HG02938 (cell line): ENCODE data around the gene KIAA1217.
A peak's percentile ranks its signal among the peaks of the same experiment; 100 is the strongest.
"Not testable (repeated sequence)": the region's sequence is repeated elsewhere in the genome, so short reads cannot be mapped to it uniquely, and the experiment has no call there.

Source experiments
- ATAC-seq: cut with Tn5 transposase; IDR thresholded peaks from one replicate; pipeline ENCODE4 v1.9.1; 2021; ENCODE audit warnings: mild to moderate bottlenecking, moderate library complexity; ENCODE audit not compliant: unreplicated experiment

The KIAA1217 gene

DNA sequence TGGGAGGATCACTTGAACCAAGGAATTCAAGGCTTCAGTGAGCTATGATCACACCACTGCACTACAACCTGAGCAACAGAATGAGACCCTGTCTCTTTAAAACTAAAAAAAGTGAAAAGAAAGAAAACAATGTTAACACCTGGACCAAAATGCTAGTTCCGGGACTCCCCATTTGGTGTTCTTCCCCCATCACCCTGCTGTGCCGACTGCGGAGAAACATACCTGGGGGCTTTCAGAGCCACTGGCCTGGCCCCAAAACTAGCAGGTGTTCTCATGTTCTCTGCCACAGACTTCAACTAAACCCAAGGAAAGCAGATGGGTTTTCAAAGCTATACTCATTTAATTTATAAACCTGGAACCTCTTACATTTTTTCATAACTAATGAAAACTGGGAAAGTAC, 250.9 kb downstream of the KIAA1217 start:
- ATAC-seq = no peak

DNA sequence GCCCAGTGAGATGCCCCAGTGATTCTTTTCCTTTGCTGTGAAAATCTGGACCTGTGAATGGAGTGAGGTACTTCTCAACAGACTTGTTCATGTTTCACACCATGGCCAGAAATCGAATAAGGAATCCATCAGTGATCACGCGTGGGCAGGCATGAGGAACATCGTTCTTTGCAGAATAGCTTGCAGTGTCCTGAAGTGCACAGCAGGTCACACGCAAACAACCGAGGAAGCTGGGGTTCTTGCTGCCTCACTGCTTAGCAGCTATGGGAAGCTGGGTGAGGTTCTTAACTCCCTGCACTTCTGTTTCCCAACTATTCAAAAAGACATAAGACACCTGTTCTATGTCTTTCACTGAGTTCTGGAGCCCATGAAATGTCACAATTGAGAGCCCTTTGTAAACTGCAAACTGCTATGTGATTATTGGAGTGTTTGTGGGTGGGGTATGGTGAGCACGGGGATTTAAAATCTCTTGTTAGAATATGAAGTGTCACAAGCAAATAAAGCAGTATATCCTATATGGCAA, 253.4 kb downstream of the KIAA1217 start:
- no peak for ATAC-seq

DNA sequence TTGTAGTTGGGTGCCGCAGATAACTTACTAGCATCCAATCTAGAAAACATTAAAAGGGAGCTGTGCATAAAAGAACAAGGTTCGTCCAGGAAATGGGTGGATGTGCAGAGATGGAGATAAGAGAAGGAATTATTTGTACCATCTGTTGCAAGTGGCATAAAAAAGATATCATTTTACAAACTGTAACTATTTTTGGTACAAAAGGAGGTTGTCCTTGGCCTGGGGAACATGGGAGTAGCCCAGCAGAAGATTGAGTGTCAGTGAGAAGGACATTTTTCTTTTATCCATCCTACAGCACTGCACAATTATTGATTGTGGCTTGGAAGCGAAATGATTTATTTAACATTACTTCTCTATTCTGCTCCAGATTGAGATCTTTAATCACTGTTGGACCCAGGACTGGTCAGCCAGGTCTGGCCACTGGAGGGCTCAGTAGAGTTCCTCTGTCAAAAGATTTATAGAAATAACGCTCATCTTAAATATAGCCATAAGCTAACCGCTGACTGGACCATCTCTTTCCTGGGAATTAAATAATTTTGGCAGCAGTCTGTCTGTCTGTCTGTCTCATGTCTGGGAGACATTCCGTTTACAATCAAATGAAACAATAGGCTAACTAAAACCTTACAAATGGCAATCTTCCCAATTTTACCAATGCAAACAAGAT, 254.1 kb downstream of the KIAA1217 start:
- ATAC-seq = no peak

DNA sequence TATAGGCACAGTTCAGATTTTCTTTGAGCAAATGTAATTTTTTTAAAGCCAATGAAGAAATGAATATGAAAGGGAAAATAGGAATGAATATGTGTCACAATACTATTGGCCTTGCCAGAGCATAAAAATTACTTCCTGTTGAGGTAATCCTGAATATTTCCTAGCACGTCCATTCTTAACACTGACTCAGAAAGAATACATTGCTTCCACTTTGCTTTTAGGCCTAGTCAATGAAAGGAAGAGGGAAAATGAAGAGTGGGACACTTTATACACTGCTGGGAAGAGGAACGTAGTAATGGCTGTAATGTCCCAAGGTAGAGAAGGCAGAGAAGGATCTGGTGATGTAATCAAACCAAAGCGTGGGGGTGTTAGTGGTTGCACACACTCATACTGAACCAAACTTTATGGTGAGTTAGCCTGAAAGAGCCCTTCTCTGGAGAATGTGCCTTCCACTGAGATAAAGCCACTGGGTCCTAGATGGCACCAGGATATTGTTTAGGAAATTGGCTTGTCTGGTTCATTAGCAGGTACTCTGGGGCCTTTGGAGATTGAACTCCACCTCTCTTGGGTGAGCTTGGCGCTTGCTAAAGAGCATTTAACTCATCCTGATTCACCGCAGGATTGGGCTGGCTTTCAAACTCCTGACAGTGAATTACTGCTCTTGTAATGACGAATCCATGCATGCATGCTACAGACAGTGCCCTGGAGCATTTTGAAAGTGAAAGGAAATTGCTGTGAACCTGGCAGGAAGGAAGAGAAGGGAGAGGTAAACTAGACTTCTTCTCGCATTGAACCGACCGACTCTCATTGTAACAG, 254.9 kb downstream of the KIAA1217 start:
- peak; percentile 76 for ATAC-seq

DNA sequence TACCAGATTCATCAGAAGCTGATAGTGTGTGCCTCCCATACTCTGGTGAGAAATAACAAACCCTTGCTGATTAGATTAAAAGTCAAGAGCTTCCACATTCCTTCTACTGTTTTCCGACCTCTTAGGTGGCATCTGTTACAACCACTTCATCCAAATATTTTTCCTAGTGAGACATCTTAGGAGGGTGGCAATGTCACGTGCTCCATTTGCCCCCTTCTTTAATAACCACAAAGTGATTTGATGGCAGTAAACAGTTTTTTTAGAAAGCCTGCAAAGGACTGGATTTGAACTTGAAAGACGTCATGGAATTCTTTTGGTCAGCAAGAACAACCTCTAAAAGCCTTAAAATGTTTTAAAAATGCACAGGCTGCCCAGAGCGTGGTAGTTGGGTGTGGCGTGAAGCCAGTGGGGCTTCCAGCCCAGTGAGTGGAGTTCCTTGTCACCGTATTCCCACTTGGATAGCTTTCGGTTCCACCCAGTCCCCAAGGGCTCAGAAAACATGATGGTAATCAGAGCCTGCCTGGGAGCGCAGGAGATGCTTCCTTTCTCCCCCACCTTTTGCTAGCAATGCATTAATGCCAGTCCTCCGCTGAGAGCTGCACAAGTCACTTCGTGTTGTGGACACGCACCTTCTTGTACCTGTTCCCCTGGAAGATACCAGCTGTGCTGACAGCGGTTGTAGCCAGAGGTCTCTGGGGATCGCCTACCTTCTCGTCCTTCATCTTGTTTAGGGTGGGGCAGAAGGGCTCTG, 256.4 kb downstream of the KIAA1217 start:
- no peak for ATAC-seq

DNA sequence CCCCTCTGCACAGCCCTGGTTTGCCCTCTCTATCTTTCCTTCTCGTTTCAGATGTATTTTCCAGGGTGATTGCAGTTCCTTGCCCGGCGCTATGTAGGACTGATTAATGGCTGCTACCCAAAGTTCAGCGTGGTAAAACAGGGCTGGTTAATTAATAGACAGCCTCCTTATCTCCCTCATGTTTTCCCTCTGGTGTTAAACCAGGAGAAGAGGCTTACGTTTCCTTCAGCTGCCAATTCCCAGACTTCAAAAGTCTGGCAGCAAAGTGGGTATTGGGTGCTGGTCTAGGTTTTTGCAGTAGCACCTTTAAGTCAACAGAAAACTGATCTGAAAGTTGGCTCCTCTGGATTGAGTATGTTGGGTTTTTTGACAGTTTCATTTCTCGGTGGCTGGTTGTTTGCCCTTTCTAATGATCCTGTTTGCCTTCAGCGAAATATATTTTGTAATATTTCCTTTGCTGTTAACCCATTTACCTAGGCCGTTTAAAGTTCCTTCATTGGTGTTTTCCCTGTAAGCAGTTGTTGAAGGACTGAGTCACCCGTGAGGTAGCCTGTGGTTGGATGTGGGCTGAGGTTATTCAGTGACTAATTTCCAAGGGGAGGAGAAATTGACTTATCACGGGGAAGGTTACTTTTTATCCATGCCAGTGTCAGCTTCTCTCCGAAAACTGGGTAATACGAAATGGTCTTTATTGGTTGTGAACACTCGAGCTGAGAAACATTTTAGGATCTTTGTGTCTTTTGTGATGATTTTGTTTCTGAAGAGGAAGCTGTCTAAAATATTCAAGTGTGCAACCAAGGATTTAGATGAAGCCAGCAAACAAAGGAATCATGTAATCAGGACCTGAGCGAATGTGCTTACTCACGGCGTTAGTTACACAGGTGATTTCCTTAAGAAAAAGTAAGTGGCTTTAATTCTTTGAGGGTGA, 257.2 kb downstream of the KIAA1217 start:
- peak; percentile 49 for ATAC-seq

DNA sequence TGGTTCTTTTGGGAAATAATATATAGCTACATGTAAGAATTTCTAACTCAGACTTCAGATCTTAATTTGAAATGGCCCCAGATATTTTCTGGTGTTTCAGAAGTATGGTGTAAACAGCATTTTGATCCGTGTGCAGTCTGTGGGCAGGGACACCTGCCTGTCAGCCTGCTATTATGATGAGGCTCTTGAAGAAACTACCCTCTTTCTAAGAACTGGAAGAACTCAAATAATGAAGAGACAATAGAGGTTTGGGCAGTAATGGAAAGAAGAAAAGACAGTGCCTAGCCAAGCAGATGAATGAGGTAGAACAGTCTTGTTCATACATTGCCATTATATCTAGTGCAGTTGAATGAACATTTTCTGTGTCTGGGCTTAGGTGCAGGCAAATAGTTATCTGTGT, 258.2 kb downstream of the KIAA1217 start:
- no peak for ATAC-seq

DNA sequence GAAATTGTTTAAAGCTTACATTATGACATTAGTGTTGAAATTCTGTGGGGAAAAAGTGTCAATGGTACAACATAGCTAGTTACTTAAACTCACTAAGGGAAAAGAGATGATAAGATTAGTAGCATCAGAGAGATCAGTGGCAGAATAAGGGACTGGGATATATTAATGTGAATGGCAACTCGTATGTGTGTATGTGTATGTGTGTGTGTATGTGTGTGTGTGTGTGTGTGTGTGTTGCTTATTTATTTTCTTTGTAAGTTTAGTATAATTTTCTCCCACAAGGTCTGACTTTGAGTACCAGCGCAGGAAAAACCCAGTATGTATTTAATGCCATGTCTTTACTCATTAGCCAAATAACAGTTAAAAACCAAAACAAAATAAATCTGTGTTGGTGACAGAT, 258.7 kb downstream of the KIAA1217 start:
- ATAC-seq = no peak

DNA sequence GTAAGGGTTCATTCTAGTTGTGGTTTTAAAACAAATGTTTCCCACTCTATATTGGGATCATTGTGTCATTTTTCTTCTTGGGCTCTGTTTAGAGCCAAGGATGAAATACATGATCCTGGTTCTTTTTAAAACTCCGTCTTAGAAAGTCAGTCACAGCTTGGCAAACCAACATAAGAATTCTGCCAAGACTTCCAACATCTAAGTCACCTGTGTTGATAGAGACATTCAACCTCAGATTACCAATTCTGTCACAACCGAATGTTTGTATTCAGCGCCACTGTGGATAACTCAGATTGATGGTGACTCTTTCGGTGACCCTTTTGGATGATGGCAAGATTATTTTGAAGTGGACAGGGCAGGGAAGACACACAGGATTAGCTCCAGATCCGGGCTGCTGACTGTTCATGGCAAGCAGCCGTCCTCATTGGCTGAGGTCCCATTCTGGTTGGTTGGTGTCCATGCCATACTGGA, 259.4 kb downstream of the KIAA1217 start:
- no peak for ATAC-seq

DNA sequence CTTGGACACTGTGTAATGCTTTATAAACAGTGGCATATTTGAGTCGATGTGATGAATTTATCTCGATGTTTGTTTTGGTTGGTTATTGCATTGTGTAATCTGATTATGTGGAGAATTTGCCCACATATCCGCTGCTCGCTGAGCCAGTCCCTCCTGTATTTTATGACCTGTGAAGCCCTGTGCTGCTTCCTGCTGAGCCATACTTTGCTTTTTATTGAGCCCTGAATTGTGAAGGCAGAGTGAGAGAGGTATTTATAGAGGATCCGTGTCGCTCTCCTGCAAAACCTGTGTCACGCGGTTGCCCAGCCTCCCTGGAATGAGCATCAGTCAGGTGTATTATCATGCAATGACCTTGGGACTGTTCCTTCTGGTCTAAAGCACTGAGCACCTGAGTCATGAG, 261.1 kb downstream of the KIAA1217 start:
- no peak for ATAC-seq

DNA sequence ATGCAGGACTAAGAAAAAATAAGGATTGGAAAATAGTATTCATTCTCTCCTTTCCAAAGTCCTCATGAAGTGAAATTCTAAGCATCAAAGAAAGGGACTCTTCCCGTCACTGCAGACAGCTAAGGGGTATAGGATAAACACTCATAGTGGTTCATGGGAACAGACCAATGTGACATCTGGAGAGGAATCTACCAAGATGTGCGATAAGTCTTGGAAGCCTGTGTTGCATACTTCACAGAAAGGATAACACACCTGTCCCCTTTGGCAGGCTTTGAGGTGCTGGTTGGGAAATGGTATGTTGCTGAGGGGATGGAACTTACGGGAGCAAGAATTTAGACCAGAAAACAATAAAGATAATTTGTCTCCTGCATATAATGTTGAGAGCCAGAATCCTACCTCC, 266.7 kb downstream of the KIAA1217 start:
- ATAC-seq = no peak

DNA sequence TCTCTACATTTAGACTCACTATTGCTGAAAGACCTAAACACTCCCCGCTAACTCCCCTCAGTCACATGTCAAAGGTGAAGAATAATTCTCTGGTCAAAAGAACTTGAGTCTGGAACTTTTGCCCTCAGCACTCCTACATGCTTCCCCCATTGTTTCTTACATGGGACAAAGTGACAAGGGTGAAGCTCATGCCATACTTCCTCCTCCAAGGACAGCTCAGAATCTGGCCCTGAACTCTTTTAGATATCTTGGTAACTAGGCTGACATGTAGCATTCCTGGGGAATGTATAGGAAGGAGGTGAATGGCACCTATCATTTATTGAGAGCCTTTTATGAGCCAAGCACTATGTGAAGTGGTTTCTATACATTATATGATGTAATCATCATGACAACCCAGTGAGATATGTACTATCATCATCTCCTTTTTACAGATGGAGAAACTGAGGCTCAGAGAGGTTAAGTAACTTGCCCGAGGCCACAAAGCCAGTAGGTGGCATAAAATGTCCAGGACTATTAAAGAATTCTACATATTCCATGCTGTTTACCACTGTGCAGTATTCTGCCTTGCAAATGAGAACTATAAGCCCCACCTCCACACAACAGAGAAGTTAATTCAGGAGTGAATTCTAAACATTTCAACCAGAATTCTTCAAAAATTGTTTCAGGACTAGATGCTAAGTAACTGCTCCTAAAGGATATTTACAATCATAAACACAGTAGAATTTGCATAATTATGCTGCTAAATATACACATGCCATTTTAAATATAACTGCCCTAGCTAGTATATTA, 268.2 kb downstream of the KIAA1217 start:
- ATAC-seq = no peak

DNA sequence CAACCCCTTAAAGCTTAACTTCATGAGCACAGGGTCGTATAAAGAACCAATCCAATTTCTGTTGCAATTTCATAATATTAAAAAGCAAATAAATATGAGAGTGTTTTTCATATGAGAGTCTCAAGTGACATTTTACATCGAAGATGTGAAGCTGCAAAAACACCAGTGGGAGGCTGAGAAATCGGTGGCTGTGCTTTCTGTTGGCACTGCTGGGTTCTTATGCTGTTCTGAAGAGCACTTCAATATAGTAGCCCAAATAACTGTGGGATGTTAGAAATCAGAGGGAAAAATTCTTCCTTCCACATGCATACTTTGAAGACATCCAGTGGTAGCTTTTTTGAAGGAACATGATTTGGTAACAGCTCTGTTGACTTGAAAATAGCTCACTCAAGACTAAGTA, 269.0 kb downstream of the KIAA1217 start:
- ATAC-seq = no peak

DNA sequence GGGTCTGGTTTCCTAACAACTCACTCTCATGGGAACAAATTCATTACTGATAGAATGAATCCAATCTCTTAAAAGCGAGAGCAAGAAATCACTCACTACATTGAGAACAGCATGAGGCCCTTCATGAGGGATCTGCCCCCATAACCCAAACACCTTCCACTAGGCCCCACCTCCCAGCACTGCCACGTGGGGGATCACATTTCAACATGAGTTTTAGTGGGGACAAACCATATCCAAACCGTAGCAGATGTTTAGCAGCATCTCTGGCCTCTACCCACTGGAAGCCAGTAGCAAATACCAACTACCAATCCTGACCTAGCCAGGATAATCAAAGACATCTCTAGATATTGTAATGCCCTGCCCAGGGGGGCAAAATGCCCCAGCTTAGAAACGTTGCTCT, 270.9 kb downstream of the KIAA1217 start:
- no peak for ATAC-seq

DNA sequence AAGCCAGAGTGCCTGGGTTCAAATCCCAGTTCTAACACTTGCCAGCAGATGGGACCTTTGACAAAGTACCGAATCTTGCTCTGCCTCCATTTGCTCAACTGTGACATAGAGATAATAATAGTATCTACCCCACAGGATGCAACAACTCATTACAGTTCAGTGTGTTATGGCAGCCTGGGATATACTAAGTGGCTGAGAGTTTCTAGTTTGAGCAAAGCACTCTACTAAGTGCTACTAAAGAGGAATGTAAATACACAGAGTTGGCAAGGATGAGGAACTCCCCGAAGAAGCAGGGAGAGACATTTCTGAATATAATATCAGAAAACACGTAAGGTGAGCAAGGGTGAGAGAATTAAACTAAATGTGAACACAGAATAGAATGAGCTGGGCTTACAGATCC, 271.5 kb downstream of the KIAA1217 start:
- ATAC-seq = no peak

DNA sequence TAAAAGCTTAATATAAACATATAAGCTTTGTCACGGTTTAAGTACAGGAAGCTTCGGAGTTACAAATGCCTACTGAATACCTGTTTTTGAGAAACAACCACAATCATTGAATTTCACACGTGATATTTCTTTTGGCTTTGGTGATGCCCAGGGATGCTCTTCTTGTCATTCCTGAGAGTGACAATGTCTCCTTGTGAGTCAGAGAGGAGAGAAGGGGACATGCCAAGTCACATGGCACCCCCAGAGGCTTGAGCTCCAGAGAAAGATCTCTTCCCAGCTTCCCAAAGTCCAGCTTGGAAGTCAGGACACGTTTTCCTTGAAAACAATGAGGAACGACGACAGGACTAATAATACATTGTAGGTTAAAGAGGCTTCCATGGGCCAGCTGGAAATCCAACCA, 272.3 kb downstream of the KIAA1217 start:
- no peak for ATAC-seq

DNA sequence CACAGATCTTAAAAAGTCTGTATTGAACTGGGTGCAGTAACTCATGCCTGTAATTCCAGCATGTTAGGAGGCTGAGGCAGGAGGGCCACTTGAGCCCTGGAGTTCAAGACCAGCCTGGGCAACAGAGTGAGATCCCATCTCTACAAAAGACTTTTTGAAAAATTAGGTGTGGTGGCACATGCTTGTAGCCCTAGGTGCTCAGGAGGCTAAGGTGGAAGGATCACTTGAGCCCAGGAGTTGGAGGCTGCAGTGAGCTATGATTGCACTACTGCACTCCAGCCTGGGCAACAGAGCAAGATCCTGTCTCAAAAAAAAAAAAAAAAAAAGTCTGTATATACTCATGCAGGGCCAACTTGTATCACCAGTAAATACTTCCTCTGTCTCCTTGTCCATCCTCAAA, 273.8 kb downstream of the KIAA1217 start:
- not testable (repeated sequence) for ATAC-seq

DNA sequence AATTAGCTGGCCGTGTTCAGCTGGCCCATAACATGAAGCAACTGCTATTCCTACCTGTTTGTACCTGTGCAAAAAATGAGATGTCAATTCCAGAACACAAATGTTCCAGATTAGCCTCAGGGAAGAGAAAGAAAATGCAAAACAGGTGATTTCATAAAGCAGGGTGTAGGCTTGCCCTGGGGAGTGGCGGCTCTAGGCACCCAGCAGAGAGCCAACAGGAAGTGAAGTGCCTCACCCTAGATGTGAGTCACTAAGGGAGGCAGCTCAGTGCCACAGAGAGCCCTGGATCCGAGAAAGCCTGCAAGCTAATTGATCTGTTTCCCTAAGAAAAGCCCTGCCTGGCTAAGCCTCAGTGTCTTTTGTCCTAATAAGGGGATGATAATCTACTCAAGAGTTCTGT, 274.8 kb downstream of the KIAA1217 start:
- peak; percentile 61 for ATAC-seq

DNA sequence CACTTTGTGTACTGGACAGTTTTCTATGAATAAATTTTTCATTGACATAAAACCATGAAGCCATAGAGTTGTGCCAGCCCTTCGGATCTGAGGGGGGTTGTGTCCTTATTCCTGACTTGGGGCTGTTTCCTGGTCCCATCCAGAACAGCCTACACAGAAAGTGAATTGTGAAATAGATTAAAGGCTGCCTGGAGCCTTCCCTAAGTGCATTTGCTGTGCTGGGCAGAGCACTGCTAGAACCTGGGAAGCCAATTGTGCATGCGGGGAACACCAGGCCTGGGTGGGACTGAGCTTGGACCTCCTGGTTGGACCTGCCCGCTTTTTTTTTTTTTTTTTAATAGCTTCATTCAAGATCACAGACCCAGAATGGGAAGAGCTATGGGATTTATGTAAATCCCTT, 275.8 kb downstream of the KIAA1217 start:
- ATAC-seq = no peak

DNA sequence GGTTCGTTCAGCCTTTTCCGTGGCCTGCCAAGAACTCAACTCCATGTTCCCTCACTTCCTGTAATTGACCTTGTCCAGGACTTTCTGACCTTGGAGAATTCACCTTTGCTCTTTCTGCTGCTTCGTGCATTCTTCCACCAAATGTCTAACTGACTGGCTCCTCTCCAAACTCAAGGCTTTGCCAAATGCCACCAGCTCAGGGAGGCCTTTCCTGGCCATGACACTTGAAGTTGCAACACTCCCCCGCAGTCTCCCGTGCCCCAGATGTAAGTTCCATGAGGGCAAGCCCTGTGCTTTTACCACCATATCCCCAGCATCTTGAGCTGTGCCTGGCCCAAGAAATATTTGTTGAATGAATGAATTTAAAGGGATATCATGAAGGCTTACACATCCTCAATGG, 276.4 kb downstream of the KIAA1217 start:
- ATAC-seq = no peak
